MM.1S (cell line): Measurements from ENCODE around the gene NR5A2.

Experiments used
- DNase-seq: peaks from one replicate; pipeline ENCODE4 v3.0.0-alpha.2; 2015
- H2AFZ ChIP-seq: fragments of 300-600 bp; sonication (generic); 2 replicates; pipeline ENCODE4 v1.6.0; 2016; ENCODE audit warnings: antibody characterized with exemption, low read length
- H3F3A ChIP-seq: fragments of 300-600 bp; sonication (generic); 2 replicates; pipeline ENCODE4 v1.6.1; 2016; ENCODE audit warnings: mild to moderate bottlenecking, antibody characterized with exemption, low read length, moderate library complexity, mixed read lengths; ENCODE audit not compliant: insufficient read depth
- H3K27ac ChIP-seq: fragments of 300-600 bp; sonication (generic); 2 replicates; pipeline ENCODE4 v1.5.1; 2016; ENCODE audit warnings: mild to moderate bottlenecking, low read length
- H3K27me3 ChIP-seq: fragments of 300-600 bp; sonication (generic); replicated peaks from 2 replicates; pipeline ENCODE4 v1.6.0; 2016; ENCODE audit warnings: low read length; ENCODE audit not compliant: insufficient read depth
- H3K36me3 ChIP-seq: fragments of 300-600 bp; sonication (generic); replicated peaks from 2 replicates; pipeline ENCODE4 v1.6.1; 2016; ENCODE audit warnings: mild to moderate bottlenecking, low read length, mixed read lengths; ENCODE audit not compliant: insufficient read depth
- H3K4me1 ChIP-seq: fragments of 300-600 bp; sonication (generic); 2 replicates; pipeline ENCODE4 v1.6.1; 2016; ENCODE audit warnings: low read length, mixed read lengths
- H3K4me2 ChIP-seq: fragments of 300-600 bp; sonication (generic); 2 replicates; pipeline ENCODE4 v1.6.0; 2016; ENCODE audit warnings: low read depth, low read length
- H3K4me3 ChIP-seq: fragments of 300-600 bp; sonication (generic); 2 replicates; pipeline ENCODE4 v1.5.1; 2016; ENCODE audit warnings: low read length, mixed read lengths
- H3K79me2 ChIP-seq: fragments of 300-600 bp; sonication (generic); 2 replicates; pipeline ENCODE4 v1.6.1; 2016; ENCODE audit warnings: mixed run types, low read length, mixed read lengths
- H3K9ac ChIP-seq: fragments of 300-600 bp; sonication (generic); 2 replicates; pipeline ENCODE4 v1.6.1; 2016; ENCODE audit warnings: low read length, mixed read lengths
- H3K9me2 ChIP-seq: fragments of 300-600 bp; sonication (generic); replicated peaks from 2 replicates; pipeline ENCODE4 v1.6.1; 2016; ENCODE audit warnings: mild to moderate bottlenecking, low read length, mixed read lengths; ENCODE audit not compliant: insufficient read depth
- H3K9me3 ChIP-seq: fragments of 300-600 bp; sonication (generic); replicated peaks from 2 replicates; pipeline ENCODE4 v1.6.1; 2016; ENCODE audit warnings: mild to moderate bottlenecking, low read length, mixed read lengths; ENCODE audit not compliant: insufficient read depth
- H4K20me1 ChIP-seq: fragments of 300-600 bp; sonication (generic); 2 replicates; pipeline ENCODE4 v1.6.1; 2016; ENCODE audit warnings: mild to moderate bottlenecking, low read length, moderate library complexity, mixed read lengths; ENCODE audit not compliant: insufficient read depth
- CTCF ChIP-seq: fragments of 300-600 bp; sonication (generic); IDR thresholded peaks from 2 replicates; pipeline ENCODE4 v1.5.1; 2016; ENCODE audit warnings: antibody characterized with exemption, low read length, mixed read lengths
- EZH2 ChIP-seq: fragments of 300-600 bp; sonication (generic); optimal IDR thresholded peaks from 2 replicates; pipeline ENCODE3; 2017; ENCODE audit warnings: low read depth, mild to moderate bottlenecking, antibody characterized with exemption, low read length, mixed read lengths
- EZH2phosphoT487 ChIP-seq: fragments of 300-600 bp; sonication (generic); IDR thresholded peaks from 2 replicates; pipeline ENCODE4 v1.6.1; 2018; ENCODE audit warnings: antibody characterized with exemption, low read length

Gene NR5A2

GRCh38 chr1:200027264-200027823 is at the start of gene NR5A2:
TSS of gene NR5A2 (plus strand) at chr1:200027710. CDS start at chr1:200027848, 138 bp downstream.
- Histone ChIP-seq H3K9me2 (no peaks in the 10 kb centered on the region), H2AFZ (peak within 1 kb of the TSS; percentile 90), H3K27ac (no peak within 1 kb of the TSS), H3F3A (no peaks in the 10 kb centered on the region), H3K9ac (no peak within 1 kb of the TSS), H3K9me3 (no peaks in the 10 kb centered on the region), H3K36me3 (no peaks in the 10 kb centered on the region), H3K79me2 (no peaks in the 10 kb centered on the region), H3K4me3 (peak within 1 kb of the TSS; percentile 63; the same call in 1 of the 2 replicates), H4K20me1 (no peaks in the 10 kb centered on the region), H3K4me1 (0 out of 2 replicates have a peak, but pooled peaks cover 5% of the 10 kb centered on the region), H3K27me3 (peaks cover 14% of the 10 kb centered on the region; the same call in 1 of the 2 replicates), H3K4me2 (peak within 1 kb of the TSS; percentile 89)
- no peak for DNase-seq
- TF ChIP-seq EZH2phosphoT487: no peak
- no peak for TF ChIP-seq EZH2

- H4K20me1 ChIP-seq: no peaks in the 10 kb centered on the region
- TF ChIP-seq EZH2phosphoT487: no peak
- no peak for DNase-seq
- H3K9me3 ChIP-seq: no peaks in the 10 kb centered on the region
- no peaks in the 10 kb centered on the region for H3K36me3 ChIP-seq
- no peaks in the 10 kb centered on the region for H3K9me2 ChIP-seq
- no peak overlapping the region for H3K4me2 ChIP-seq
- no peaks in the 10 kb centered on the region for H3K79me2 ChIP-seq
- H3K4me3 ChIP-seq: no peak overlapping the region
- H3K9ac ChIP-seq: no peak overlapping the region
- no peak overlapping the region for H2AFZ ChIP-seq
- 0 out of 2 replicates have a peak, but pooled peaks cover 8% of the 10 kb centered on the region for H3K27me3 ChIP-seq
- H3K27ac ChIP-seq: no peak overlapping the region
- no peaks in the 10 kb centered on the region; the same call in 1 of the 2 replicates for H3F3A ChIP-seq
- H3K4me1 ChIP-seq: no peaks in the 10 kb centered on the region; the same call in 1 of the 2 replicates
Measured at GRCh38 chr1:199978408-199978940, 49.0 kb upstream of the NR5A2 start.

DNA sequence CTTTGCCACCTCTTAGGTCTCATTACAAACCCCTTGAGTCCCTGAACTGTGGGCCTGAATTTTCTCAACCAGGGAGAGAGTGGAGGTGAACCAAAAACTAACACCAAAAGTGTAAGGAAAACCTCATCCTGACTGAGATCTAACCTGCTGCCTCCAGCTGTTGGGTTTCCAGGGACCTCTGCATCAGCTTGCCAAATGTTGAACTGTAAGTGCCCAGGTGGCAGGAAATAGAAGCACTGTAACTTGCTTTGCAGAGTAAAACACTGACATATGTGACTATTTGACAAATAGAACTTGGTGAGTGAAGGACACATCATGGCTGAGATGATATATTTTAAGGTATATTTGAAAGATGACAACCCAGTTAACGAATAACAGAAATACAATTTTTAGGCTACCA is 48.4 kb upstream of the NR5A2 start:
- no peak for TF ChIP-seq EZH2
- 0 out of 2 replicates have a peak, but pooled peaks cover 8% of the 10 kb centered on the region for H3K27me3 ChIP-seq
- H4K20me1 ChIP-seq: no peaks in the 10 kb centered on the region
- H3K4me3 ChIP-seq: no peak overlapping the region
- DNase-seq: no peak
- H3K4me2 ChIP-seq: no peak overlapping the region
- no peaks in the 10 kb centered on the region for H3K9me2 ChIP-seq
- H3K79me2 ChIP-seq: no peaks in the 10 kb centered on the region
- H3K9me3 ChIP-seq: no peaks in the 10 kb centered on the region
- no peak overlapping the region for H2AFZ ChIP-seq
- H3K4me1 ChIP-seq: no peaks in the 10 kb centered on the region; the same call in 1 of the 2 replicates
- no peak overlapping the region for H3K27ac ChIP-seq
- no peaks in the 10 kb centered on the region; the same call in 1 of the 2 replicates for H3F3A ChIP-seq
- no peaks in the 10 kb centered on the region for H3K36me3 ChIP-seq
- H3K9ac ChIP-seq: no peak overlapping the region

- H3K4me2 ChIP-seq: no peak overlapping the region
- TF ChIP-seq CTCF (no peak), EZH2 (no peak), EZH2phosphoT487 (no peak)
- no peaks in the 10 kb centered on the region for H3K36me3 ChIP-seq
- DNase-seq: no peak
- H3K9me2 ChIP-seq: no peaks in the 10 kb centered on the region
- no peak overlapping the region for H2AFZ ChIP-seq
- no peak overlapping the region for H3K4me3 ChIP-seq
- H3F3A ChIP-seq: no peaks in the 10 kb centered on the region; the same call in 1 of the 2 replicates
- no peaks in the 10 kb centered on the region for H3K79me2 ChIP-seq
- H4K20me1 ChIP-seq: no peaks in the 10 kb centered on the region
- H3K27me3 ChIP-seq: 0 out of 2 replicates have a peak, but pooled peaks cover 6% of the 10 kb centered on the region
- no peaks in the 10 kb centered on the region for H3K9me3 ChIP-seq
- no peaks in the 10 kb centered on the region; the same call in 1 of the 2 replicates for H3K4me1 ChIP-seq
- H3K9ac ChIP-seq: no peak overlapping the region
- H3K27ac ChIP-seq: no peak overlapping the region
Measured at GRCh38 chr1:199981584-199981983, 45.9 kb upstream of the NR5A2 start.
